Parathyroid adenoma (tissue), 2 donors: Measurements from ENCODE around the gene GAK.
A peak's percentile ranks its signal among the peaks of the same experiment; 100 is the strongest.
"Not testable (repeated sequence)": the region's sequence is repeated elsewhere in the genome, so short reads cannot be mapped to it uniquely, and the experiment has no call there.

Experiments used
- H2AFZ ChIP-seq: fragments of 300-600 bp; sonication (generic); one replicate; pipeline ENCODE4 v1.7.0; 2017; ENCODE audit warnings: antibody characterized with exemption, mild to moderate bottlenecking
- H3K27ac ChIP-seq: fragments of 300-600 bp; sonication (generic); one replicate; pipeline ENCODE4 v1.7.0; 2017
- H3K27me3 ChIP-seq: fragments of 300-600 bp; sonication (generic); one replicate; pipeline ENCODE4 v1.7.0; 2017; ENCODE audit warnings: low read length; ENCODE audit not compliant: control insufficient read depth, insufficient read depth
- H3K36me3 ChIP-seq: fragments of 300-600 bp; sonication (generic); one replicate; pipeline ENCODE4 v1.7.0; 2017; ENCODE audit warnings: low read length; ENCODE audit not compliant: control insufficient read depth, insufficient read depth
- H3K4me1 ChIP-seq: fragments of 300-600 bp; sonication (generic); one replicate; pipeline ENCODE4 v1.7.0; 2017; ENCODE audit warnings: control low read depth
- H3K4me2 ChIP-seq: fragments of 300-600 bp; sonication (generic); one replicate; pipeline ENCODE4 v1.7.0; 2017; ENCODE audit warnings: low read length
- H3K4me3 ChIP-seq: fragments of 300-600 bp; sonication (generic); one replicate; pipeline ENCODE4 v1.7.0; 2017; ENCODE audit warnings: low read depth, low read length
- H3K79me2 ChIP-seq: fragments of 300-600 bp; sonication (generic); one replicate; pipeline ENCODE4 v1.7.0; 2017; ENCODE audit warnings: control low read depth
- H3K9ac ChIP-seq: fragments of 300-600 bp; sonication (generic); one replicate; pipeline ENCODE4 v1.7.0; 2017; ENCODE audit warnings: mild to moderate bottlenecking
- H3K9me3 ChIP-seq: fragments of 300-600 bp; sonication (generic); one replicate; pipeline ENCODE4 v1.7.0; 2017; ENCODE audit warnings: low read length; ENCODE audit not compliant: control insufficient read depth
- TF ChIP-seq, protein P1 (sequence below): fragments of 300-600 bp; sonication (generic); IDR thresholded peaks from one replicate; pipeline ENCODE4 v1.7.0; 2017; ENCODE audit warnings: antibody characterized with exemption, mild to moderate bottlenecking
- donor health status: primary hyperparathyroidism.

GAK gene

DNA sequence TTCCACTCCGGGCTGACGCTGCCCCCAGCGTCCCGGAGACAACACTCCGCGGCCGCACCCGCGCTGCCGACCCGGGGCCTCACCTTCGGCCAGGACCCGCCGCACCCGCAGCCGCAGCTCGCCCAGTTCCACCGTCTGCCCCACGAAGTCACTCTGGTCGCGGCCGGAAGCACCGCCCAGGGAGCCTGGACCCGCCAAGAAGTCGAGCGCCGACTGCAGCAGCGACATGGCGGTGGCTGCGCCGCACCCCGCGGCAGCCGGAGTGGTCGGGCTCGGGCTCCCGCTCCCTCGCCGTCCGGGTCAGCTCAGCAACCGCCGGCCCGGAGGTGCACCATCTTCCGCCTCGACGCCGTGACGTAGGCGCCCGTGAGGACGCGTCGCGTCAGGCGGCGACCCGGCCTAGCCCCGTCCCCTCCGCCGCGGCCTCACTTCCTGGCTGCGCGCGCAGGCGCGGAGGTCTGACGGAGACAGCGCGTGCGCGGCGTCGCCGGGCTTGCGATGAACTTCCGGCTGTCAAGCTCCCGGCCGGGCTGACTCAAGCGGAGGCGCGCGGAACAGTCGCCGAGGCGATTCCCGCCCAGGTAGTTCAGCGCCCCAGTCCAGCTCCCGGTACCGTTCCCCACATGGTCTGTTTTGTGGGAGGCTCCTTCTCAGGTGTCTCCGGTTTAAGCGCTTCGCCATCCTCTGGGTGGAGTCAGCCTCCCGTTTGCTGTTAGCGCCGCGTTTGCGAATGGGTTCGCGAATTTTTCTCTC, at the start of gene GAK, which contains the start of gene TMEM175:
TSS of gene GAK (minus strand) at position 357 of the 753 bp plus-strand sequence. CDS start at position 228, 129 bp downstream.
TSS of gene TMEM175 (plus strand) at position 501 of the 753 bp plus-strand sequence. CDS start 15,280 bp downstream, outside the sequence.
- TF ChIP-seq, protein P1, sequence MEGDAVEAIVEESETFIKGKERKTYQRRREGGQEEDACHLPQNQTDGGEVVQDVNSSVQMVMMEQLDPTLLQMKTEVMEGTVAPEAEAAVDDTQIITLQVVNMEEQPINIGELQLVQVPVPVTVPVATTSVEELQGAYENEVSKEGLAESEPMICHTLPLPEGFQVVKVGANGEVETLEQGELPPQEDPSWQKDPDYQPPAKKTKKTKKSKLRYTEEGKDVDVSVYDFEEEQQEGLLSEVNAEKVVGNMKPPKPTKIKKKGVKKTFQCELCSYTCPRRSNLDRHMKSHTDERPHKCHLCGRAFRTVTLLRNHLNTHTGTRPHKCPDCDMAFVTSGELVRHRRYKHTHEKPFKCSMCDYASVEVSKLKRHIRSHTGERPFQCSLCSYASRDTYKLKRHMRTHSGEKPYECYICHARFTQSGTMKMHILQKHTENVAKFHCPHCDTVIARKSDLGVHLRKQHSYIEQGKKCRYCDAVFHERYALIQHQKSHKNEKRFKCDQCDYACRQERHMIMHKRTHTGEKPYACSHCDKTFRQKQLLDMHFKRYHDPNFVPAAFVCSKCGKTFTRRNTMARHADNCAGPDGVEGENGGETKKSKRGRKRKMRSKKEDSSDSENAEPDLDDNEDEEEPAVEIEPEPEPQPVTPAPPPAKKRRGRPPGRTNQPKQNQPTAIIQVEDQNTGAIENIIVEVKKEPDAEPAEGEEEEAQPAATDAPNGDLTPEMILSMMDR: no peak
- H3K9me3 ChIP-seq: no peaks in the 10 kb centered on the region
- no peaks in the 10 kb centered on the region for H3K36me3 ChIP-seq
- H3K27me3 ChIP-seq: no peaks in the 10 kb centered on the region
- H2AFZ ChIP-seq: peak within 1 kb of the TSS; percentile 86
- peak within 1 kb of the TSS; percentile 97 for H3K4me2 ChIP-seq
- H3K4me1 ChIP-seq: peaks cover 3% of the 10 kb centered on the region
- H3K4me3 ChIP-seq: peak within 1 kb of the TSS; percentile 86
- peak within 1 kb of the TSS; percentile 63 for H3K9ac ChIP-seq
- H3K27ac ChIP-seq: peak within 1 kb of the TSS; percentile 76
- H3K79me2 ChIP-seq: peaks cover 6% of the 10 kb centered on the region

DNA sequence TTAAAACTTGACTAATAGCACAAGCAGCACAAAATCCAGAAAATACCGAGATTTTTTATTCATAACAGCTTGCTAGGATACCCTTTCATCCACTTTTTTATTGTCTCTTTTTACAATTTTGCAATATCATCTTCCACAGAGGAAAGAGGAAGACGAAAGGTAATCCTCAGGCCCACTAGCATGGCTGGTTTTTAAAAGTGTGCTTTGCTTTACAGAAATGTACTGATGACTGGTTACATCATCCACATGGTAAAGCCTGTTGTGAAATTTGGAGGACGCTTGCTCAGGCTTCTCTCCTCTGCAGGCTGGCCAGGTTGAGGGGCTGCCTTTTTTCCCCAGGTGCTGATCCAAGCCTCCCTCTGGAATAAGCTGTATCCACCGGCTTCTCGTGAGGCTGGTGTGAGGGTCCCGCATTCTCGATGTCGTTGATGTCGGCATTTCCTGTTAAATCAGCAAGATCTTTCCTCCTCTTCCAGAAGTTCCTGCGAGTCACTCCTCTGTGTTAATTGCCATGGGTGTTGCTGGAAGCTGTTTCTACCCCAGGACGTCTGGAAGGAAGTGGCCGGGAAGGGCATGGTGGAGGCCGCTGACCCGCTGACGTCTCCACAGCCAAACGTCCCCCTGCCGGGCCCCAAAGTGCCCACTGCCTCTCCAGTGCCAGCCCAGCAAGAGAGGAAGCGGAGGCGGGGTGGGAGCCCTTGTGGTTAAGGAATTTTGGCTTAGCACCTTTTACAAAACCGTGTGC, 47.0 kb upstream of the GAK start:
- no peaks in the 10 kb centered on the region for H3K27me3 ChIP-seq
- H3K9me3 ChIP-seq: no peaks in the 10 kb centered on the region
- H3K27ac ChIP-seq: no peak overlapping the region
- TF ChIP-seq, protein P1: no peak
- no peaks in the 10 kb centered on the region for H3K4me1 ChIP-seq
- H3K79me2 ChIP-seq: no peaks in the 10 kb centered on the region
- H3K4me2 ChIP-seq: no peak overlapping the region
- no peak overlapping the region for H2AFZ ChIP-seq
- H3K9ac ChIP-seq: no peak overlapping the region
- no peaks in the 10 kb centered on the region for H3K36me3 ChIP-seq
- no peak overlapping the region for H3K4me3 ChIP-seq

DNA sequence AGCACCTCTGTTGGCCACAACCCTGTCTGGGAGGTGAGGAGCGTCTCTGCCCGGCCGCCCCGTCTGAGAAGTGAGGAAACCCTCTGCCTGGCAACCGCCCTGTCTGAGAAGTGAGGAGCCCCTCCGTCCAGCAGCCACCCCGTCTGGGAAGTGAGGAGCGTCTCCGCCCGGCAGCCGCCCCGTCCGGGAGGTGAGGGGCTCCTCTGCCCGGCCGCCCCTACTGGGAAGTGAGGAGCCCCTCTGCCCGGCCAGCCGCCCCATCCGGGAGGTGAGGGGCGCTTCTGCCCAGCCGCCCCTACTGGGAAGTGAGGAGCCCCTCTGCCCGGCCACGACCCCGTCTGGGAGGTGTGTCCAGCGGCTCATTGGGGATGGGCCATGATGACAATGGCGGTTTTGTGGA, 43.9 kb upstream of the GAK start:
- H3K79me2 ChIP-seq, H3K27me3 ChIP-seq, H3K4me1 ChIP-seq, H3K36me3 ChIP-seq, H3K9me3 ChIP-seq, H3K4me3 ChIP-seq, H3K4me2 ChIP-seq, H2AFZ ChIP-seq, H3K9ac ChIP-seq, H3K27ac ChIP-seq: not testable (repeated sequence)

DNA sequence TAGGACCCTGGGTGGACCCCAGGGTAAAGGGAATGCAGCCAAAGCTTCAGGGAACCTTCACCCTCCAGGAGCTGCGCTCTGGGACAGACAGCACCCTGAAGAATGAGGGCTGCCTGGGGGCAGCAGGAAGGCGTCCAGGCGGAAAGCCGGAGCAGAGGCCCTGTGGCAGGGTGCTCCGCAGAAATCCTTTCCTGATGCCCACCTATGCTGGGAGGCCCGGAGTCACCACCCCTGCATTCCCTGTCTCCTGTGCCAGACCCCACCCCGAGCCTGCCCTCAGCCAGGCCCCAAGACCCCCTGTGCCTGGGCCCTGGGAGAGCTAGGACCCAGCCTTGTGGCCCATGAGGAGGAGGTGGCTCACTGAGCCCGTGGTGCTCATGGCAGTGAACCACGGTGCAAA, 42.6 kb upstream of the GAK start:
- Histone ChIP-seq H3K4me3 (no peak overlapping the region), H3K9me3 (no peaks in the 10 kb centered on the region), H3K79me2 (no peaks in the 10 kb centered on the region)

More for the DNA sequence above, 42.6 kb upstream of the GAK start:
- no peak overlapping the region for H3K27ac ChIP-seq
- no peaks in the 10 kb centered on the region for H3K27me3 ChIP-seq
- no peaks in the 10 kb centered on the region for H3K4me1 ChIP-seq
- TF ChIP-seq, protein P1: no peak
- H3K4me2 ChIP-seq: no peak overlapping the region
- H2AFZ ChIP-seq: no peak overlapping the region
- H3K36me3 ChIP-seq: no peaks in the 10 kb centered on the region
- no peak overlapping the region for H3K9ac ChIP-seq
